Lung microvascular endothelial cell (primary cell): ENCODE measurements around the gene RASSF3. TPM values are rescaled to one million over a fixed set of nuclear protein-coding genes. Genes with fewer than 3 reads are reported as not detected.
"Not testable (repeated sequence)": the region's sequence is repeated elsewhere in the genome, so short reads cannot be mapped to it uniquely, and the experiment has no call there.

Experiments used
- DNase-seq, 2 donors: peaks; one replicate each; pipeline versions ENCODE4 v3.0.0 to v3.0.0-alpha.2; 2010; ENCODE audit warnings: low read depth in 2 of 2
- total RNA-seq: library from RNA; depleted of rRNA; stranded (reverse); fragments of >200 nt; gene quantifications from 2 replicates; pipeline ENCODE4 v1.2.1, GENCODE V29; 2014

Gene RASSF3
- total RNA-seq, 1 donor from 2014 or later, result 16.3 TPM

DNA sequence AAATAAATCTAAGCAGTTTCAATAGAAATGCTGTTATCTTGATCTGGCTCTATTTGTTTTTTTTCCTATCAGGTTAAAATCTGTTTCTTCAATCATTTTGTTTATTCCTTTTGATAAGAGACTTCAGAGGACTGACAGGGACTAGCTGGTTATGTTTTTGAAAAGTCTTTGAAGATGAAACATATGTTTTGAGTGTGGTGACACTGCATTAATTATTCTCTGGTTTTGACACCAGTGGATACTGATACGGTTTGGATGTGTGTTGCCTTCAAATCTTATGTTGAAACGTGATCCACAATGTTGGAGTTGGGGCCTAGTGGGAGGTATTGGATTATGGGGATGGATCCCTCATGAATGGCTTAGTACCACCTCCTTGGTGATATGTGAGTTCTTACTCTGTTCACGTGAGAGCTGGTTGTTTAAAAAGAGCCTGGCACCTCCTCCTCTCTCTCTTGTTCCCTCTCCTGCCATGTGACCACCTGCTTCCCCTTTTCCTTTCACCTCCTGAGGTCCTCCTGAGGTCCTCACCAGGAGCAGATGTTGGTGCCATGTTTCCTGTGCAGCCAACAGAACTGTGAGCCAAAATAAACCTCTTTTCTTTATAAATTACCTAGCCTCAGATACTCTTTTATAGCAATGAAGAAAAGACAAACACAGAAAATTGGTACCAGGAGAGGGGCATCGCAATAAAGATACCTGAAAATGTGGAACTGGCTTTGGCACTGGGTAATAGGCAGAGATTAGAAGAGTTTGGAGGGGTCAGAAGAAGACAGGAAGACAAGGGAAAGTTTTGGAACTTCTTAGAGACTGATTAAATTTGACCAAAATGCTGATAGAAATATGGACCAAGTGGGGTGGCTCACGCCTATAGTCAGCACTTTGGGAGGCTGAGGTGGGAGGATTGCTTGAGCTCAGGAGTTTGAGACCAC lies 23.0 kb downstream of the RASSF3 start:
- DNase-seq, result no peak

DNA sequence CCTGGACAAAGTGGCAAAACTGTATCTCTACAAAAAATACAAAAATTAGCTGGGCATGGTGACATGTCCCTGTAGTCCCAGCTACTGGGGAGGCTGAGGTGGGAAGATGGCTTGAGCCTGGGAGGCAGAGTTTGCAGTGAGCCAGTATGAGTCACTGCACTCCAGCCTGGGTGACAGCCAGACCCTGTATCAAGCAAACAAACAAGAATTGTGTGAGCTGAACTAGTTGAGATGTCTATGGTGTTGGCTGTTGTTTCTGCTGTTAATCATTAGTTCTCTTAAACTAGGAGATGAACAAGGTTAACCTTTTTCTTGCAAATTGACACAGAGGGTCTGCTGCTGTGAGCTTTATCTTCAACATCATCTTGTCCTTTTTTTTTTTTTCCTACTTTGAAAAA lies 23.6 kb downstream of the RASSF3 start:
- DNase-seq, result peak; percentile 68 to 88

DNA sequence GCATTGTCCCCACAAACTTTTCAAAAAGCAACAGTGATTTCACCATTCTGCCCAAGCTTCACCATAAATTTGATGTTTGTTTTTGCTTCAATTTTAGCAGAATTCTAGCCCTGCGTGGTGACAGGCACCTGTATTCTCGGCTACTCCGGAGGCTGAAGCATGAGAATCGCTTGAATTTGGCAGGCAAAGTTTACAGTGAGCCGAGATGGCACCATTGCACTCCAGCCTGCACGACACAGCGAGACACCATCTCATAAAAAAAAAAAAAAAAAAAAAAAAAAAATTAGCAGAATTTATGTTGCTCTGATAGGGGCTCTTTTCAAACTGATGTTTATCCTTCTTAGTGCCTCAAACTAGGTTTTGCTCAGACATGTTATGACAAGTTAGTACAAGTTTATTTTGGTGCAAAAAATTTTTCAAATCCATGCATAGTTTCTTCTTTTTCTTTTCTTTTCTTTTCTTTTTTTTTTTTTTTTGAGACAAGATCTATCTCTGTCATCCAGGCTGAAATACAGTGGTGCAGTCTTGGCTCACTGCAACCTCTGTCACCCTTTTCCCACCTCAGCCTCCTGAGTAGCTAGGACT lies 24.3 kb downstream of the RASSF3 start:
- DNase-seq, result no peak

DNA sequence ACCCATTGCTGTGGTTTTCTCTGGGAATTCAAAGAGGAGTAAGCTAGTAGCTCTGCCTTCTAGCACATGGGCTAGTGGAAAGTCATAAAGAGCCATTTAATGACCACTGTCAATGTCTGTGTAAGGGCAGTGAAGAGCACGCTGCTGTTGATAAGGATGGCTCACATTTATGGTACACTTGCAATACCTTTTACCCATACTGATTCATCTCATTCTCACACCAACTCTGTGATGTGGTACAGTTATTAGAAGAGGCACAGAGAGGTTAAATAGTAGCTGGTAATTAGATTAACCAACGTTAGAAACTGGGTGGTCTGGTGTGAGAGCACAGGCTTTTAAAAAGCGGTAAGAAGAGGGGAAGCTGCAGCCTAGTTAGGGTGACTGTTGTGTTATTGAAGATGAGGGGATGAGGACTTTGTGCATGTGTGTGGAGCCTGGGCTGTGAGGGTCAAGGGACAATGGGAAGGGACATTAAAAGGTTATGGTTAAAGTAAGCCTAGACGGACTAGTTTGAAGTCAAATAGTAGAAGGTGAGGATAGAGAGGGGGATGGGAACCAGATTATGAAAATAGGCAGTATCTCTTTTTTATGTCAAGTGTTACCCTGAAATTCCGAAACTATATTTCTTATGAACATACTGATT lies 25.2 kb downstream of the RASSF3 start:
- no peak for DNase-seq

DNA sequence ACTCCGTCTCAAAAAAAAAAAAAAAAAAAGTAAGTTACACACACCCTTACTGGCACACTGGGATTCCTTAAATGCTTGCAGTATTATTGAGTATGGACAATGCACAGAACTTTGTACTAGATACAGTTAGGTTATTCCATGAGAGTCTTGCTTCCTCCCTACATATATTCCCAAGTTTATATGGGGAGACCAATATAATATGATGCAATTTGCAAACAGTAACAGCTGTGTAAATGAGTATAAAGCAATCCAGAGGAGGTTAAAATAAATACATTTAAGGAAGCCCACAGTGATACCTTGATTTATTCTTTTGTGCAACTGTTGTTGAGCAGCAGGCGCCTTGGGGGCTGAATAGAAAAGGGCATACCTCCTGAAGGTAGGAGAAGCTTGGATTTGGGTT lies 26.6 kb downstream of the RASSF3 start:
- no peak for DNase-seq

DNA sequence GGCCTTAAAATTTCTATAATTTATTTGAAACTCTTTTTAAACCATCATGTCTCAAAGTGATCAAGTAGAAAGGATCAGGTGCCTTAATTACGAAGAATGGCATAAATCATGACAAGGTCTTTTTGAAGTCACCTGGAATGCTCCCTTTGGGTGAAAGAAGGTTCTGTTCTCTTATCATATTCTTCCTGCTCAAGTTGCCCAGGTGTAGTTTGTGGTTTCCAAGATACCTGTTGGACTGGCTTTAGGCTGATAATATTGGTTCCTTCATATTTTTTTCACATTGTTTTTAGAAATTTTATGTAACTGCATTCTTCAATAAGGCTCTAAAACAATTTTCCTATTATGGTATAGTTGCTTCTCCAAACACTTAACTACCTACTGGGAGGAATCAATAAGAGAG lies 29.2 kb downstream of the RASSF3 start:
- no peak for DNase-seq

DNA sequence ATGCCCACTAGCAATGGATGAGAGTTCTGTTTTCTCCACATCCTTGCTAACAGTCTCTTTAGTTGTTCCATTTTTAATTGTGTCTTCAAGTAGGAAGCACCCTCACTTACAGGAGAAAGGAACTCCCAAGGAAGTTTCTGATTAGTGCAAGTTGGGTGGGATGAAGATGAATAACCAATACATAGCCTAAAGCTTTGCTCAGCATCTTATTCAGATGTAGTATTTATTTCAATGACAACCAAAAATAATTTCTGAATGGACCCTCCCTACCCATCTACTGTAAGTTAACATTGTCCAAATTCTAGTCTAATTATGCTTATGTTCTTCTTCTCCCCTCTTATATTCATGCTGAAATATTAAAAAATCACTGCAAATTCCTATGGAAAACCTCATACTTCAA lies 36.0 kb downstream of the RASSF3 start:
- no peak for DNase-seq

DNA sequence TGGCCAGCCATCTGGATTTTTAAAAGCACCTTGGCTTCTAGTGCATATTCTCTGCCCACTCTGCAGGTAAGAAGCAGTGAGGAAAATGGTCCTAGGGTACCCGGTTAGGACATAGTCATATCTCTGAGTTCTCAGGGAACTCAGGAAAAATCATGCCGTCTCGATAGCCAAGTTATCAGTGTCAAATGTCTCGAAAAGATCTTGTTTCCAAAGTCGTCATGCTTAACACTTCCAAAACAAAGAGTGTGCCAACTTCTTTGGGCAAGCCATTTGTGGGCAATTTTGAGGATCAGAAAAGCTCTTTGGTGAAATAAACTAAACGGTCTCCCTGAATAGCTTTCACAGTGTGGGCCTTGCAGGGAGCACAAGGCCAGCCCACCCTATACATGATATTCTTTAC lies 39.2 kb downstream of the RASSF3 start:
- DNase-seq, result no peak

DNA sequence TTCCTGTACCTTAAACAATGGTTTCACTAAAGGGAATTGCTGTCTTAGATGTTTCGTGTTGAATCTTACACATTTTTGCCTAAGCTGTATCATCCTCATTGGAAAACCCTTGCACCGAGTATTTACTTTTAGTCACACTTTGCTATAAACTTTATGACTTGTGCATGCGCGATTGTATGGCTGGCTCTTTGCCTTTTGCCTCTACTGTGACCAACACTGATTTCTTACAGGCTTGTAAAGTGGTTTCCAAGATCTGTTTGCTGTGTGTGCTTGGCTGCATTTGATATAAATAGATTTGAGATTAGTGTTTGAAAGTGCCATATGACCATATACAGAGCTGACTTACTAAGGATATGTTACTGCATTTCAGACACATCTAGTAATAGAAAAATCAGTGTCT lies 40.5 kb downstream of the RASSF3 start:
- peak in 1 of 2 donors; percentile 29 for DNase-seq

DNA sequence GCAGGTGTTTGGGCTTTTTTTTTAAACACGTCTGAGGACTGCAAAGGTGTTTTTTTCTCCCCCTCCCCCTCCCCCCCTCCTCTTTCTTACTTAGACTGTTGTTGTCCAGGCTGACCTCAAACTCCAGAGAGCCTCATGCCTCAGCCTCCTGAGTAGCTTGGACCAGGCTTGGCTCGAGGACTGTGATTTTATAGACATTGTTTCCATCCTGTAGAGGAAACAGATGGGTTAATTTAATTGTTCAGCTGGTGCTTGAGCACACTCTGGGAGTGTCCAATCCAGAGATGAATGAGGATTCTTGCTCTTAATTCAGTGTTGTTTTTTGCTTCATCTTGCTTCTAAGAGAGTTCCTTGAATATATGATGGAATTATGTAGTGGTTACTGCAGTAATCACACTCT lies 42.1 kb downstream of the RASSF3 start:
- DNase-seq, result peak; percentile 29 to 70

DNA sequence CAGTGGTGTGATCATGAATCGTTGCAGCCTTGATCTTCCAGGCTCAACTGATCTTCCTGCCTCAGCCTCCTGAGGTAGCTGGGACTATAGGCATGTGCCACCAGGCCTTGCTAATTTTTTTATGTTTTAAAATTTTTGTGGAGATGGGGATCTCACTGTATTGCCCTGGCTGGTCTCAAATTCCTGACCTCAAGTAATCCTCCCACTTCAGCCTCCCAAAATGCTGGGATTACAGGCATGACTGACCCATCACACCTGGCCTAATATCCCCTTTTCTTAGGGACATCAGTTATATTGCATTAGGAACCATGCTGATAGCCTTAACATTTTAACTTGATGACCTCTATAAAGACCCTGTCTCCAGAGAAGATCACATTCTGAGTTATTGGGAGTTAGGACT lies 42.8 kb downstream of the RASSF3 start:
- DNase-seq, result no peak

DNA sequence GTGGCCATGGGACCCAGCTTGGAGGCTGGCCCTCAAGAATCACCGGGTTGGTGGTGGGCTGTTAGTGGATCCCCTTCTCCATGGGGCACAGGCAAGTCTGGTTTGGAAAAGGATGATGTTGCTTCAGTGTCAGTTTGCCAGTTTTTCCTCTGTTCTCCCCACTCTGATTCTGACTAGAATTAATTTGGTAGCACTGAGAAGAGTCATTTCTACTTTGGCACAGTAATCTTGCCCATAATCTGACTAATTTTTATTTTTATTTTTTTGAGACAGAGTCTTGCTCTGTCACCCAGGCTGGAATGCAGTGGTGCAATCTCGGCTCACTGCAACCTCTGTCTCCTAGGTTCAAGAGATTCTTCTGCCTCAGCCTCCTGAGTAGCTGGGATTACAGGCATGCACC lies 43.6 kb downstream of the RASSF3 start:
- DNase-seq, result not testable (repeated sequence)

DNA sequence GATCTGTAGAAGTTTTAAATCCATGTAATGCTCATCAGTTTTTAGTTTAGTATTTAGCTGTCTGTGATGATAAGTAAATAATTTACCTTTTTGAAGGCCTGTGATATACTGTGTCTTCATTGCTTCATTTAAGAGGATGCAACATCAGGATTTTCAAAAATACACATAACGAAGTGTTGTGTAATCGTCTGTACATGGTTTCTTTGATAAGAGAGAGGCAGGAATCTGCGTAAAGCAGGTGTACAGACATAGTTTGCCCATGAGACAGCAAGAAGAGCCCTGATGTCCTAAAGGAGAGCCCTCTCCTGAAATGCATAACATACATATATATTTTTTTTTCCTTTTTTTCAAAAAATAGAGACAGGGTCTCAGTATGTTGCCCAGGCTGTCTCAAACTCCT lies 44.8 kb downstream of the RASSF3 start:
- DNase-seq, result no peak

DNA sequence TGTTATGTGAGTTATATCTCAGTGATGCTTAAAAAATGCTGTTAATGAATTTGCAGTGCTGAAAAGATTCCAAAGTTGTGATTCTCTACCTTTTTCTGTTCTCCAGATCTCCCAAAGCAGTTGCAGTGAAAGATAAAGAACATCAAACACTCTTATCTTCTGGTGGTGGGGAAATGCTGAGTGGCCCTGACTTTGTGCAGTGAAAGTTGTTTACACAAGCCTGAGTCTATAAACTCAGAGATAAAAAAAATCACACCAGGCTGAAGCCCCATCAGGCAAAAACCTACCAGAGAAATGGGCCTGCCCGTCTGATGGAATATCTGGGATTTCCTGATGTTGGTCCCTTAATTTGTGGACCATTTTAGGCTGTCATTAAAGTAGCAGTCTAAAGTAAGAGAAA lies 46.1 kb downstream of the RASSF3 start:
- DNase-seq, result no peak

DNA sequence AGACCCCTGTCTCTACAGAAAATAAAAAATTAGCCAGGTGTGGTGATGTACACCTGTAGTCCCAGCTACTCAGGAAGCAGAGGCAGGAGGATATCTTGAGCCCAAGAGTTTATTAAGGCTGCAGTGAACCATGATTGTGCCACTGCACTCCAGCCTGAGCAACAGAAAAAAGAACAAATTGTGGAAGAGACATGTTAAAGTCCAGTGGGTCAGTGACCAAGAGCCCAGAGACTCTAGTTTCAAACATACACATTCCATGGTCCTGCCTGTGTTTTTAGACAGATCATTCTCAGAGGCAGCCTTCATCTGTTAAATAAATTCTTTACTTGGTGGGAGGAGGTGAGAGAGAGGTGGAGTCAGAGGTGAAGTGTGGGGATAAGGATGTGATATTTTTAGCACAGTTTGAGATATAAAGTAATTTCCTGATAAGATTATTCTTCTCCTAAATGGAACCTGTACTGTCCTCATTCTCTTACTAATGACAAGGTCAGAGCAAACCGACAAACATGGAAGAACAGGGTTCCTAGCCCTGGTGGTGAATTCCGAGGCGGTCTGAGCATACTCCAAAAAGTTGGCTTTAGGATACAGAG lies 48.7 kb downstream of the RASSF3 start:
- DNase-seq, result no peak

DNA sequence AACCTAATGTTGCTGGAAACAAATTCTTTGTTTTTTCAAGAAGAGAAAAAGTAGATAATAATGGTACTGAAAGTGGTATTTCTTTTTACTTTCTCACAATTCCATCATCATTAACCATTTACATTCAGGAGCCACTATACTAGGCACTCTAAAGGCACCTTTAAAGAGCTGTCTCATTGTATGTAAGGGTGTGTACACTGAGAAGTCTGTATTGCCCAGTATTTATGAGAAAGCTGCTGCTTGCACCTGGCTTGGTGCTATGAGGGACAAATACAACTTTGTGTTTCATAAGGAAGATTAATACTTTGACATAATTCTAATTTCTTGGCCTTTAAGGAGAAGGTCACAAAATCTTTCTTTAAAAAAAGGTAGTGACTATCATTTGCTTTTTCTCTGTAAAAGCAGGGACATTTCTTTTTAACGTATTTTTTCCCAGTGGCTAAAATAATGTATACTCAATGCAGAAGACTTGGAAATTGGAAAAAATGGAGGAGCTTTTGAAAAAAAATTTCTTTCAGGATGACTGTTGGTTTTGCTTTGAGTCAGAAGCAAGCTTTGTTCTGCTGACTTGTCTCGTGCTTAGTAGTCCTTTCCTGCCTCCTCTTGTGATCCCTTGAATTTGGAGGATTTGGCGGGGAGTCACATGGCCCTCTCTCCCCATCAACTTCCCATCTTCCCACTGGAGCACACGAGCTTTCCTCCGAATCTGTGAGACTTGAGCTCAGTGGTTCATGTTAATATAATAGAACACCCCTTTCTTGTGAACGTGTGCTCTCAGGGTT lies 50.1 kb downstream of the RASSF3 start:
- DNase-seq, result peak in 1 of 2 donors; percentile 47

DNA sequence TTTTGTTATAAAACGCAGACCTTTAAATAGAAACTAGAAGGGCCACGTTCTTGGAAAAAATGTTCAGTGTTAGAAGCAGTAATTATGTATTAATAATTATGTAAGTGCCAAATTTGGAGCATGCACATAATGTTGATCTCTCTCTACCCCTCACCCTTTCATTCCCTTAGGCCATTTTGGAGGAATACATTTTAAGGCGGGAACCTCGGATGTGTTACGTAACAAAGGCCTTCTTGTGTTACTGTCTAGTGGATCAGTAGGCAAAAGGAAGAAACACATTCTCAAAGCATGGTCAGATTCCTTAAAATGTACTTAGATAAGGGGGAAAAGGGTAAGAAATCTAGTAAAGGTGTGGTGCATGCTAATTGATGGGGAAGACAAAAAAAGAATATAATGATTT lies 52.7 kb downstream of the RASSF3 start:
- DNase-seq, result no peak

DNA sequence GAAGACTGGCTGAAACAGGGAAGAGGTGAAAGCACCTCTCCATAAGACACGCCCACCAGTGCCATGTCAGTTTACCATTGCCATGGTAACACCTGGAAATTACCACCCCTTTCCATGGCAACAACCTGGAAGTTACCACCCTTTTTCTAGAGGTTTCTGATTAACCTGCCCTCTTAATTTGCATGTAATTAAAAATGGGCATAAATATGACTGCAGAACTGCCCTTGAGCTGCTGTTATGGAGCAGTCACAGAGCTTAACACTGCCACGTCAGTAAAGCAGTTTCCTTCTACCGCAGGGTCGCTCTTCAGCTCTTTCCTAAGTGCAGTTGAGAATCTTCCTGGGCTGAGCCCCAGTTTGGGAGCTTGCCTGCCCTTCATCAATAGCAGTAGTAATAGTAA lies 55.2 kb downstream of the RASSF3 start:
- peak; percentile 28 to 52 for DNase-seq

DNA sequence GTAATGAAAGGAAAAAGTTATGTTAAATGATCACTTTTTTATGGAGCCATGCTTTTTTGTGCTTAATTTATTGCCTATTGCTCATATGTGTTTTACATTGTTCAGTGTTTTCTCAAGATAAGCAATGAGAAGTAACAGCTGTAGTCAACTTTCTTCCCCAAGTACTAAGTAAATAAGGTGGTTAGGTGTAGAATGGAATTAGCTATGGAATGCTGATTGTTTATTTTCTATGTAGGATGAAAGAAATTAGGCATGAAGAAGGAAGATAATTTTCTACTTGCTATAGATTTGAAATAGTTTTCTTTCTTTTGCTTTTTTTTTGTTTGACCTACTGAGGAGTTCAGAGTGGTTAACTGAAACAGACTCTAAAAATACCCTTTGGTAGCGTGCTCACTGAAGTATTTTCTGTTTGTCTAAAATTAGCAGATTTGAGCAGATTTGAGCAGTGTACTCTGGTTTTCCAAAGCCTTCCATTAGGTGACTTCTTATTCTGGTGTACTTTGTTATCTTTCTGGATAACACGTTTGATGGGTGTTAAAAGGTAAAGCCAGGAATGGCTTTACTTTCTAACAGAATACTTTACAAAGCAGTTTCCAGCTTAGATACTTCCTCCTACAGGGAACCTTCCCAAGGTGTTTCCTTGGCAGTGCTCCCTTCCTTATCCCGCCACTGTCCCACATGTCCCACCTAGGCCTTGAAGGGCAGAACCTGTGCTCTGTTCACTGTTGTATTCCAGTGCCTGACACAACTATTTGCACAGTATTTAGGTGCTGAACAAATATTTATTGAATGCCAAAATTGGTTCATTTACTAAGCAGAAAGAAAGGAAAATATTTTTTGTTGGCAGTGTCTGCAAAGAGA lies 56.0 kb downstream of the RASSF3 start:
- DNase-seq, result no peak

DNA sequence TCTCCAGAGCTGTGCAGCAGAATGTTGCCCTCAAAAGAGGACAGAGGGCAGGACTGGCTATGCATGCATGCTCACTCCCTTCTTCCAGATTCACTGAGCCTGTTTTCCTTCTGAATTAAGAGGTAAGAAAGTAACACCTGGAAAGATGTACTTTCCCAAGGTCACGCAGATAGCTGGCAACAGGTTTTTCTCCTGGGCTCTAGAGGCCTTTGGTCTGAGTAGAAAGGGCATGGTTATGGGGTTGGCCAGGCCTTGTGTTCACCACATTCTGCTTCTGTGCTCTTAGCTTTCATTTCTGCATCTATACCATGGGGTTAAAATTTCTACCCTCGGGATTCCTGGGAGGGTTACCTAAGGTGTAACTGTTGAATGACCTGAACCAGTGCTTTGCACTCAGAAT lies 57.5 kb downstream of the RASSF3 start:
- DNase-seq, result no peak
